GM19395 (cell line): ENCODE measurements around the gene DTNB.

Experiments
- ATAC-seq: cut with Tn5 transposase; IDR thresholded peaks from one replicate; pipeline ENCODE4 v1.9.1; 2021; ENCODE audit warnings: mild to moderate bottlenecking, moderate library complexity; ENCODE audit not compliant: unreplicated experiment

DTNB gene

DNA sequence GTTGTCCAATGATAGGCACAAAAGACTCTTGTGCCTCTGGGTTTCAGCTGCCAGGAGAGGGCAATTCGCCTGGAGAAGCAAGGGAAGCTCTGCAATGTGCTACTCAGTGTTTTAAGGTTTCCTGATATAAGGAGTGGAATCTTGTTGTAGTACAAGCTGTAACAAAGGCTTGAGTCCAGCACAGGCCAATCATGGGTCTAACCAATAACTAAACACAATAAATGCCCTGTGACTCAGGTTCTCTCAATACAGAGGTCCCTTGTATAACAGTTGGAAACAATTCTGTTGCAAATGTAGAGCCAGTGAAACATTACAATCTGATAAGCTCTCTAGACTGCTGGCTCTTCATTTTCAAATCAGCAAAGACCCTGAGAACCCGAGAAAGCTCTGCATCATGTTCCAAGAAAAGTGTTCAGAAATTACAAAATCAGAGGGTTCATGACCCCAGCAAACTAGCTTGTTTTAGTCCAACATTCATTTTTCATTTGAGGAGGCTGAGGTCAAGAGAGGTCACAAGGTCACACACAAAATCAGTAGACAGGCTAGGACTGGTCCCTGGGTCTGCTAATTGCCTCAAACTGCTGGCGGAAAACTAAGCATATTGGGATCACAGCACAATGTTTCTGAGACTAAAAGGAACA, 272.7 kb downstream of the DTNB start:
- no peak for ATAC-seq

DNA sequence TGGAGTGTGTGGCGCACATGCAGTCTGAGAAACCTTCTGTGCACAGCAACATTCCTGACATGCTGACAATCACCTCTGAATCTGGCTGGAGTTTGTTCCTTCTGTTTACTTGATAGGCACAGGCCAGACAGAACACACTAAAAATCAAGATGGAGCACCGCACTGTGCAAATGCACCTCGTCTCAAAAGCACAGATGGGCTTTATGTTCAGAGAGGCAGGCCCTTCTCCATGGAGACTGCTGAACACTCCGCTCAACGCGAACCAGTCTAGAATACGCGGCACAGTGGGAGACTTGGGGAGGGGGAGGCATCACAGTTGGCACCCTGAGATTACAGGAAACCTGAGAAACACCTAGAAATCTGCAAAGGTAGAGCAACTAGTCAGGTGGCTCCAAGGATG, 273.2 kb downstream of the DTNB start:
- ATAC-seq: no peak

DNA sequence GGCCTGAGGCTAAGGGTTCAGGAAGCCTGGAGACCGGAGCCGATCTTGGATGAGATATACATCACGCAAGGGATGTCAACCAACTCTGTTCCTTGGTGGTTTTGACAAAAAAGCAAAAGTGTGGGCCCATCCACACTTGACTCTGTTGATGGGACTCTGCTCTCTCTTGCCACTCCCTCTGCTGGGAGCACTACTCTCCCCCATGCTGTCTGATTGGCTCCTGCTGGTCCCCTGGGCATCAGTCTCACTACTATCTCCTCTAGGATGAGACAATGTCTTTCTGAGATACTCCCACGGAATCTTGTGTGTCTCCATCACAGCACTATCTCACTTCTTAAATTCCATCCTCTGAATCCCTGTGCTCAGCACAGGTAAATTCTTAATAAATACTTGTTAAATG, 274.8 kb downstream of the DTNB start:
- no peak for ATAC-seq

DNA sequence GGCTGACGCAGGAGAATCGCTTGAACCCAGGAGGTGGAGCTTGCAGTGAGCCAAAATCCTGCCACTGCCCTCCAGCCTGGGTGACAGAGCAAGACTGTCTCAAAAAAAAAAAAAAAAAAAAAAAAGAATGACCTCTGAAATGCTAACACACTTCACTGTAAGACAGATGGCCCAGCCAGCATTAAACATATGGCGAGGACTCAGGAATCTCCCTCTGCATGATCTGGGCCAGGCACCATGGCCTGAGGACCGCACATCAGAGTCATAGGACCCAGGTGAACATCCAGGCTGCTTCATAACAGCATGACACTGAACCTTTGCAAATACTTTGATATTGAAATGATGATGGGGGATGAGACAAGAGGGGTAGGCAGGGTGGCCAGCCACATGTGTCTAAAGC, 275.6 kb downstream of the DTNB start:
- ATAC-seq: no peak

DNA sequence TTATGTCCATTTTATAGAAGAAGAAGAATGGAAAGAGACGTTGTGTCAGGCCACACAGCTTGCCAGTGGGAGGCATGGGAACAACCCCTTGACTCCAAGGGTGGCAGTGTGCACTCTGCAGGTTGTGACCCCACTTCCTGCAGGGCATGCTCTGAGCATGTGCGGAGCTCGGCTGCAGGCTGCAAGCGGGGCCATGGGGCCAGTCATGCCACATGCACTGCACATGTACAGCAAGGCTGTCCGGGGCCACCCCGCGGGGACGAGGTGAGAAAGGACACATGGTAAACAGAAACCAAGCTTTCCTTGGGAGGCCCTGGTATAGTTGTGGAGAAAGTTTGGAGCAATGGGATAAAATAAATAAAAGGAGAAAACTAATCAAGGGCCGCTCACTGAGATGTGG, 284.2 kb downstream of the DTNB start:
- no peak for ATAC-seq

DNA sequence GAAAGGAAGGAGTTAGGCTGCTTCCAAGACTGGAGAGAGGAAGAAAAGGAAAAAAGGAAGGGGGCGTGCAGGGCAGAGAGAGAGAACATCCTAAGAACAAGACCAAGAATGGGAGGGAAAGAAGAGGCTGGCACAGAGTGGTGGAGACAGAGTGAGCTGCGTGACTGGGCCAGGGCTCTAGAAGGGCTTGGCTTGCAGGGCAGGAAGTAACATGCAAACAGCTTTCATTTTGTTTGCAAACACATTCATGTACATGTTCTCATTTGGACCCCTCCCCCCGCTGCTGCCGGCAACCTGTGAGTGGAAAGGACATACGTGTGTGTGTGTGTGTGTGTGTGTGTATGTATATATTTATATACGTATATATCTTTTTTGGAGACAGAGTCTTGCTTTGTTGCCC, 284.9 kb downstream of the DTNB start:
- peak; percentile 66 for ATAC-seq

DNA sequence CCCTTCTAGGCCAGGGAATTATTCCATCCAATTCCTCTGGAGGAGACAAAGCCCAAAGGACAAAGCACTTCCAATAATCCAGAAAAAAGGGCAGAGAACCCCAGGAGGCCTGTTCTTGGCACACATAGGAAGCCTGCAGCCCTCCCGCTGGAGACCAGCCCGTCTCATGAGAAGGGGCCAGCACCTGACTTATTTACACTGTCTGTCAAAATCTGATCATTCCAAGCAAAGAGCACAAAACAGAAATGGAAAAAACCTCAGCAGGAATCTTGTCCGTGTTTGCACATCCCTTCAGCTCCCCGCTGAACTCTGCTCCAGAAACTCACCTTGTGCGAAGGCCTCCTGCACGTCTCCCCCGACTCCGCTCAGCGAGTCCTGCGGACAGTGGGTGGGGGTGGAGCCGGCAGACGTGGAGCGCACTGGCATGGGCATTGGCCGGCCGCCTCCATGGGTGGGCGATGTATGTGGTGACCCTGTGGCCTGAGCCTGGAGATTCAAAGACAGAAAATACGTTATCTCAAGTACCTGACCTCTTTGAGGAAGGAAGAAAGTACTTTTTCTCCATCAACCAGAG, 285.4 kb downstream of the DTNB start:
- peak; percentile 14 for ATAC-seq

DNA sequence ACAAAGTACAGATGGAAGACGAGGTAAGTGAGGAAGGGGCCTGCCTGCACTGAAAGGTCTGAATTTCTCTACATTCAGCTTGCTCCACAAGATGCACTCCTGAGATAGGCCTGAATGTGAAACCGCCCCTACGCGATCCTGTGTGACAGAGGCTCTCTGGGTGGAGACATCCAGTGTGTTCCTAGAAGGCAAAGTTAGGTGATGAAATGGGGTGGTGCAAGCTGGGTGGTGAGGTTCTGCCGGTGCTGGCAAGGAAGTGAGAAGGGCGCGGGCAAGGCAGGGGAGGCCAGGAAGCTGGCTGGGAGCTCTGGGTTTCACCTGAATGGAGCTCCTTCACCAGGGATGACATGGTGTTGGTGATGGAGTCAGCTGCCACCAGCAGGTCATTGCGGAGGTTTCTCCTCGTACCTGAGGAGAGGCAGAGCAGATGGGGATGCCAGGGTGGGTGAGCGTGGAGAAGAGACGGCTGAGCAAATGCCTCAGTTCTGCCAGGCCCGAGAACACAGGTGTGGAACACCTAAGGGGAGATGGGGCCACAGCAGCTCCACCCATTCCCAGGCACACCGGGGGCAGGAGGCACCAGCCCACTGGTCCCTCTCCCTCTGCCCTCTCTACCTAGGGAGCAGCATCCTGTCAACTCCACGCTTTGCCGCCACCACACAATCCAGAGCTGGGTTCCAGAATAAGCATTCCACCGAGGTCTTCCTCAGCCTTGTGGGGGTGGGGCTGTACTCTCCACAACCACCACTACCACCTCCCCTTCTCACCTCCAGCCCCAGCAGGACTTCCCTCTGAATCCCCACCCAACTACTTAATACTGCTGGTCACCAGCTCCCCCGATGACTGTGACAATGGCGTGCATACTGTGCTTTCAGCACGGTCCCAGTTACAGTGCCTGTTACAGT, 286.2 kb downstream of the DTNB start:
- no peak for ATAC-seq

DNA sequence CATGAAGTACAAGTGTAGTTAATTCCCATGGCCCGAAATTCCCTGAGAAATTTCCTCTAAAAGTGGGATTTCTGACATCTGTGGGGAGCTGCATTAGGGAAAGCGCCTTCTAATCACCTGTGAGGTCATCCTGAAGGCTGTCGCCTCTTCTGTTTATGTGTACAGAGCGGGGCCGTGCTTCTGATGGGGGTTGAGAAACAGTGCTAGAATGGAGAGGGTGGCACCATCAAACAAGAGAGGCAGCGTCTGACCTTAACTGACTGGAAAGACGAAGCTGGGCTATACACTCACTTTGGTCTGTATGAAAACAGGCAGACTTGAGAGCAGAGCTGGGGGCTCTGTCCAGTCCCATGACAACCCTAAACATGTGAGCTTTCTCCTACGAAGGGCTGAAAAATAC, 287.5 kb downstream of the DTNB start:
- ATAC-seq: no peak

DNA sequence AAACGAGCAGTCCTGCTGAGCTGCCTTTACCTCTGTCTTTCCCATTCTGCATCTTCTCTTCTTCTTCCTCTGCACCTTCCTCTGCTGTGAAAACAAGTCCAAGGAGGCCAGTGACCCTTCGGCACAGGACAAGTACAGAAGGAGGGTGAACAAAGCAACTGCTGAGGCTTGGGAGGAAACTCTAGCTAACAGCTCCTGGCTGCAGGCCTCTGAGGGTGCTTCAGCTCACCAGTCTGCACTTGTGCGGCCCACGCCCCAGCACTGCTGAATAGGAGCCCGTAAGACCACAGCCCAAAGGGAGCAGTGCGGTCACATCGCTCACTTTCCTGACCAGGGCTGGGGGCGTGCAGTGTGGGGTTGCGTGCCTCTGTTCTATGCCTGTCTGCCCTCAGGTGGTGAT, 289.6 kb downstream of the DTNB start:
- no peak for ATAC-seq

DNA sequence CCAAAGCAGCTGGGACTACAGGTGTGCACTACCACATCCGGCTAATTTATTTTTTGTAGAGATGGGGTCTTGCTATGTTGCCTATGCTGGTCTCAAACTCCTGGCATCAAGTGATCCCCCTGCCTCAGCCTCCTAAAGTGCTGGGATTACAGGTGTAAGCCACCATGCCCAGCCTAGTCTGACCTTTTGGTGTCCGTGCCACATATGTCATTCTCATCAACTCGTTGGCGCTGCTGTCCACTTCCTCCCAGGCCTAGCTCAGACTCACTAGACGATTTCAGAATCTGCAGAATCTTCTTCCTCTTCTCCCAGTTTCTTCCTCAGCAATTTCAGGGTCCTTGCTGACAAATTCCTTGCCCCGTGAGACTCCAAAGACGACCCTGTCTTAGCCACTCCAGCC, 291.9 kb downstream of the DTNB start:
- no peak for ATAC-seq

DNA sequence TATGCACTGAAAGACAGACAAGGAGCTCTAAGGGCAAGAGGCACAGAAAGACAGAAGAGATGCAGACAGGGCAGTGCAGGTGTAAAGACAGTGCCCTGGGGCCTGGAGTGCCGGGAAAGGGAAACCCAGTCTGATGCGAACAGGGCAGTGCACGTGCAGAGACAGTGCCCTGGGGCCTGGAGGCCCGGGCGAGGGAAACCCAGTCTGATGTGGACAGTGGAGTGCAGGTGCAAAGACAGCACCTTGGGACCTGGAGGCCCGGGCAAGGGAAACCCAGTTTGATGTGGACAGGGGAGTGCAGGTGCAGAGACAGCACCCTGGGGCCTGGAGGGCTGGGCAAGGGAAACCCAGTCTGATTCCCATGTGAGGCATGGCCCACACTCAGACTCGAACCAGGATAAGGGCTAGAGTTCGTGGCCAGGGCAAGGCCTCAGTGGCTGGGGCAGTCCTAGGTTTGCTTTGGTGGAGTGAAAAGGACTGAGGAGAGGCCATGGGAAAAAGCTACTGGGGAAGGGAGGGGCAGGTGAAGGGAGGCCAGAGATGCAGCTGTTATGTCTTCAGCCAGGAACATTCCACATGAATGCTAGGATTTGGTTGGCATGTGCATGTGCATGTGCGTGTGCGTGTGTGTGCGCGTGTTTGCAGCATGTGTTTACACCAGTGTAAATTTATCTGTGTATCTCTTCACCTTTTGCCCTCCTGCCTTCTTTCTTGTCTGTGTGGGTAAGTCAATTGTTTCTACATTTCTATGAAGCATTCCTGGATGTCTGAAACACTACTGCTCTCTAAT, 292.6 kb downstream of the DTNB start:
- ATAC-seq: no peak

DNA sequence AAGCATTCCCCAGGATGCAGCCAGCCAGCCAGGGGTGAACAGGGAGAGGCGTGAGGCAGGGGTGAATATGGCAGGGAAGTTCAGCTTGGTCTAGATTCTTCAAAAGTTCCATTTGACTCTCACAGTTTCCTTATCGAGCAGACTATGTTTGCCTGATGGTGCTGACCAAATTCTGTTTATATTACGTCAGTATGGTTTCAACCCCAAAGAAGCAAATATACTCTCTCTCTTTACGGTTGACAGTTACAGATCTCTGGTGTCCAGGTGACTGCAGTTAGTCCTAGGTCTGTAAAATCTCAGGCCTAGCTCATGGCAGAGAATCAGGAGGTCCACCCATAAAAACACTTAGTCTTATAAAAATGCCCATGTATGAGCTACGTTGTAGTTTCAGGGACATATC, 293.4 kb downstream of the DTNB start:
- ATAC-seq: no peak

DNA sequence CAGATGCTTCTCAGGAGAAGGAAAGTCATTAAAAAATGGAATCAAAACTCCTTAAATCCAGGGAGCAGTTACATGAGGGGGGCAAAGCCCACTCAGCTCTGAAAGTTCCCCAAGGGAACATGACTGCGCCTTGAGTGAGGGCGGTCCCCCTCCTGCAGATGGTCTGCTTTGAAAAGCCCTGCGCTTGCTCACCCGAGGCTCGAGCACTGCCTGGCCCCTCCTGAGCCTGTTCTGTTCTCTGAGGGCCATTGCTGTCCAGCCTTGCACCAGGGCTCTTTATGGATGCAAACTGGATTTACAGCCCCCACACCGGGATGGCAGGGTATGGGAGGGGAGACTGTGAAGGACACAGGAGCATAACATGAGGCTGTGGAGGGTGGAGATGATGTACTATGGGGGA, 293.8 kb downstream of the DTNB start:
- ATAC-seq: no peak

DNA sequence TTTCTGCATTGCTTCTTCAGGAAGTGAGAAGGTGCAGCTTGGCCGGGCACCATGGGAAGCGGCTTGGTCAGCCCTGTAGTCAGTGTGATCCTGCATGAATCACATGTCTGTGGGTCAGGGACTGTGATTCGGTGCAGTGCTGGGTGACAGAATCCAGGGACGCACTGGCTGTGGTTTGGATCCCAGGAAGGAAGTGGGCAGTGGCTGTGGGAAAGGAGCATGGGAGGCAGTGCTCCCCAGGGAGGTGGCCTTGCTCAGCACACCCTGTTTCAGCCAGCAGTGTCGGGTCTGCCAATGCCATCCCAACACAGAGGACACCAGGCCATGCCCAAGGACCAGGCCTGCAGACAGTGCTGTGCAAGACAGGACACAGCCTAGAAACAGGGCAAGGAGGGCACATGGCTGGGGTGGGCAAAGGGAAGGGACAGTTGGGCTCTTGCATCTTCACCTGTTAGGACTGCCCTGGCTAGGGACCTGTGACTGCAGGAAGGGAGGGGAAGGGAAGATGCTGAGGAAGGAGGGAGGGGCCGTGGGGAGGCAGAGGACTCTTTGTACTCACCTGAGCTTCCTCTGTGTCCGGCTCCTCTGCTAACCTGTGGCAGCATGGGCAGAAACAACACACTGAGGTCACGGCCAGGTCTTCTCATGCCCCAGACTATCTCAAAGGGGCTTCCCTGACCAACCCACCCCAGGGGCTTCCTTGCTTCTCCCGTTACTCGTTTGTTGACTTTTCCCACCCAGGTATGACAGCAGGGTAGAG, 294.5 kb downstream of the DTNB start:
- ATAC-seq: no peak

DNA sequence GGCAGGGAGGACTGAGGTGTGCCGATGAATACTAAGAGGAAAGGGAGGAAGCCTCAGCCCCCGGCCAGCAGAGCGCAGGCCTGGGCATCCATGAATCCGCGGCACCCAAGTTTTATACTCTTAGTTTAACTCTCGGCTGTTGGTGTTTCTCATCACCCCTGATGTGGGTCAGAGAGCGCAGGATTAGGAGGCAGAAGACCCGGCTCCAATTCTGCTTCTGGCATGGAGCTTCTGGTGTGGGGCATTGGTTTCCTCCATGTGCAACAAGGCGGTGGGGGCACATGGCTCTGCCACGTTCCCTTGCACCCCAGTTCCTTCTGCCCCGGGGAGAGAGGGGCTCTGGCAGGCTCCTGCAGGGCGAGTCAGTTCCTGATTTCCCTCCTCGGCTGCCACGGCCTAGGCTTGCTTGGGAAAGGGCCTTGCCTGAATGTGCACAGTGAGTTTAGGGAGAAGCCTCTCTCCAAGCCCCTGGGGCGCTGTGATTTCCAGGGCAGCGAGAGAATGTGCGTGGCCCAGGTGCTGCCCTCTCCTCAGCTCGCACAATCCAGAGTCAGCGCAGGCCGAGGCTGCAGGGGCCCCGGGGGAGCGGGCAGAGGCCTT, 295.5 kb downstream of the DTNB start:
- ATAC-seq: no peak

DNA sequence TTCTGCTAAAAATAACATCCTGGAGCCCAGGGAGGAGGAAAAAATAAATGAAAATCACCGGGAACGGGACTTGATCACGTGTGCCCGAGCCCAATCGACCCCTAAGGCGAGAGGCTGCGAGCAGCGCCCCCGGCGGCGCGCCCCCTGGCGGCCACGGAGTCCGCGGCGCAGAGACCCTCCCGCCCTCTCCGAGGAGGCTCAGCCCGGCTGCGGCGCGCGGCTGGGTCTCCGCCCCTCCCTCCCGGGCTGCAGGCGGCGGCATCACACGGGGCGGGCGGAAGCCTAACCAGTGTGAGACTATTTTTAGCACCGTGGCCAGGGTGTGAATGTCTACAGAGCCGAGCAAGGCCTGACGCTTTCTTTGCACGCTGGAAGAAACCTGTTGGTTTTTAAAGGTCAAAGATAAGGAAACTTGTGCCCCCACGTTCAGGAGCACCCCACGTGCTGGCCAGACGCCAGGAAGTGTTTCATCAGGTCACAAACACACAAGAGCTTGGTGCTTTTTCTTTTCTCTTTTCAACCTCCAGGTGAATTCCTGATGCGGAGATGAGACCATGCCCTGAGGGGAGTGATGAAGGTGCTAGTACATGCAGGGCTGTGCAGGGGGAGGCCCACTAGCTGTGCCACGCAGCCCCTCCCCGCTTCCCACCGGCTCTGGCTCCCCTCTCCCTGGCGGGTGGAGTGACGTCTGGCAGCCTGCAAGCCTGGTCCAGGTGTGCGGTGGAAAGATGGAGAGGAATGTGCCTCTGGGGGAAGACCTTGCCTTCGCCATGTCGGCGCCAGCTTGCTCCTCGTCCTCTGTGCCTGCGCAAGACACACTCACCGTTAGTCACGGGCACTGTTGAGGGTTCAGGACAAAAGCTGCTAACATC, 296.4 kb downstream of the DTNB start:
- ATAC-seq: peak; percentile 91

DNA sequence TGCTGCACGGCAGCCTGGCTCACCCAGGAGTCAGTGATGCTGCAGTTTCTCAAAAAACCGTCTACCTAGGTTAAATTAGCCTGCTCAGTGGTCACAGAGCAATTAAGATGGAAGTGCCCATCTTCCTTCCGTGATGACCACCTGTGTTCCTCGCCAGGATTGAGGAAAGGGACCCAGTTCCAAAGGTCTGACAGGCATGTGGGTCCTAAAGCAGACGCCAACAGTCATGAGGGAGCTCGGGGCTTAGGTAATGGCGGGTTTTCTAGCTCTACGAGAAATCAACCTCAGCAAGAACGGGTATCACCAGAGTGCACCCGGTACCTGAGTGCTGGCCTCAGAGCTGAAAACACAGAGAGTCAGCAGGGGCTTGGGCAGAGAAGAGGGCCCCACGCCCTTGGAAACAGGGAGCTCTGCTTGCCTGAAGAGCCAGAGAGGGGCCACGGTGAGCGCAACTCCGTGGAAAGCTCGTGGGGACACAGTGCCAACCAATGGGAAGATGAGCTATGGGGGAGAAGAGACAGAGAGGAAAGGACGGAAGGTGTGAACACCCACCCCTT, 297.3 kb downstream of the DTNB start:
- no peak for ATAC-seq
